Fibroblast of lung (primary cell): Measurements from ENCODE around the gene DCAF6. TPM values are rescaled to one million over a fixed set of nuclear protein-coding genes. Genes with fewer than 3 reads are reported as not detected.

Experiments
- DNase-seq, 2 donors: peaks; one replicate each; pipeline versions ENCODE4 v3.0.0 to v3.0.0-alpha.2; 2010; ENCODE audit warnings: low read depth in 2 of 2
- H2AFZ ChIP-seq: 2 replicates; pipeline ENCODE4 v1.5.1; 2012; ENCODE audit warnings: low read length, control low read depth, inconsistent platforms
- H3K27ac ChIP-seq: 2 replicates; pipeline ENCODE4 v1.5.1; 2011; ENCODE audit warnings: low read length, control low read depth; ENCODE audit not compliant: insufficient read depth
- H3K27me3 ChIP-seq: 2 replicates; pipeline ENCODE4 v1.5.1; 2011; ENCODE audit warnings: mild to moderate bottlenecking, low read length; ENCODE audit not compliant: control insufficient read depth, insufficient read depth
- H3K36me3 ChIP-seq: 2 replicates; pipeline ENCODE4 v1.5.1; 2011; ENCODE audit warnings: low read length; ENCODE audit not compliant: control insufficient read depth, insufficient read depth
- H3K4me1 ChIP-seq: 2 replicates; pipeline ENCODE4 v1.5.1; 2011; ENCODE audit warnings: low read length; ENCODE audit not compliant: control insufficient read depth, insufficient read depth; ENCODE audit errors: extremely low read depth
- H3K4me2 ChIP-seq: 2 replicates; pipeline ENCODE4 v1.5.1; 2011; ENCODE audit warnings: low read length, control low read depth; ENCODE audit not compliant: insufficient read depth; ENCODE audit errors: extremely low read depth
- H3K4me3 ChIP-seq, 4 experiments: fragments of 200-600 bp in 1 of 4; sonication (generic) in 1 of 4; replicated peaks in 1 of 4; 2 replicates each; pipeline ENCODE4 v1.5.1; 2011 to 2016; ENCODE audit warnings: low read length in 4 of 4, low read depth in 3 of 4, mild to moderate bottlenecking in 3 of 4, control low read depth in 2 of 4, inconsistent platforms in 1 of 4, mixed read lengths in 1 of 4; ENCODE audit not compliant: insufficient read depth in 1 of 4; ENCODE audit errors: control extremely low read depth in 1 of 4
- H3K79me2 ChIP-seq: 2 replicates; pipeline ENCODE4 v1.5.1; 2012; ENCODE audit warnings: mild to moderate bottlenecking, low read length, inconsistent platforms; ENCODE audit not compliant: control insufficient read depth, insufficient read depth
- H3K9ac ChIP-seq: 2 replicates; pipeline ENCODE4 v1.5.1; 2011; ENCODE audit warnings: mild to moderate bottlenecking, low read length, control low read depth; ENCODE audit not compliant: insufficient read depth
- H3K9me3 ChIP-seq: 2 replicates; pipeline ENCODE4 v1.5.1; 2012; ENCODE audit warnings: low read depth, low read length; ENCODE audit not compliant: control insufficient read depth, insufficient read depth
- H4K20me1 ChIP-seq: 2 replicates; pipeline ENCODE4 v1.5.1; 2011; ENCODE audit warnings: low read length; ENCODE audit not compliant: control insufficient read depth, insufficient read depth; ENCODE audit errors: extremely low read depth
- EZH2 ChIP-seq: IDR thresholded peaks from 2 replicates; pipeline ENCODE4 v1.5.1; 2012; ENCODE audit warnings: low read length, control low read depth, mild to moderate bottlenecking; ENCODE audit errors: missing control alignments
- polyA plus RNA-seq, 2 donors: library from polyadenylated mRNA; depleted of rRNA in 1 of 2; stranded (reverse) in 1 of 2; unstranded in 1 of 2; fragments of >200 nt; gene quantifications; 2 replicates each; pipeline ENCODE4 v1.2.1, GENCODE V29; 2011 to 2012; ENCODE audit warnings: missing spikeins in 1 of 2
- total RNA-seq: library from RNA; depleted of rRNA; stranded (reverse); fragments of >200 nt; gene quantifications from 2 replicates; pipeline ENCODE4 v1.2.1, GENCODE V29; 2014
- TF ChIP-seq, protein P1 (sequence below), 2 donors: IDR thresholded peaks in 1 of 2; conservative IDR thresholded peaks in 1 of 2; 1 replicate in 1 of 2; 2 replicates in 1 of 2; pipeline ENCODE4 v1.5.1; 2011 to 2012; ENCODE audit warnings: low read length in 2 of 2, control low read depth in 1 of 2, inconsistent platforms in 1 of 2, low read depth in 1 of 2, mild to moderate bottlenecking in 1 of 2

DCAF6 gene
- total and polyA plus RNA-seq, 2 donors (not counting 1 experiment from before 2014, with no cell fraction given), result 64.4 to 143 TPM

DNA sequence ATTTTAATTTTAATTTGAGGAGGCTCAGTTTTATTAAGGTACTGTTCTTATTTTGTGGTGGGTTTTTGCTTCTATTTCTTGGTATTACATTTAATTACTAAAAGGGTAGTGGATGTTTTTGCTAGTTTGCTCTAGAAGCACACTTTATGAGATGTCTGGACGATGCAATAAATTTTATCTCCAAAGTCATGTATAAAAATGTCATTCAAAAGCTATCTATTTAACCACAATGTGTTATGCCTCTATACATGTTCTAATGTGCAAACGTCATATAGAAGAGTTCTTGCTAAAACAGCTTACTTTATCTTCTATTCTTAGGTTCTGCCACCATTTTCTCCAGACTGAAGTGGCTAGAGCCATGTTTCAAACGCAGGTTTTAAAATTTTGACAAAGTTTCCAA, 13.3 kb downstream of the DCAF6 start:
- no peak overlapping the region for H3K4me2 ChIP-seq
- H4K20me1 ChIP-seq, result peaks cover 3% of the 10 kb centered on the region
- H3K4me1 ChIP-seq, result no peaks in the 10 kb centered on the region
- no peak overlapping the region for H3K9ac ChIP-seq
- H3K27ac ChIP-seq, result no peak overlapping the region
- no peak for DNase-seq
- no peaks in the 10 kb centered on the region for H3K9me3 ChIP-seq
- H2AFZ ChIP-seq, result no peak overlapping the region
- no peak for TF ChIP-seq EZH2
- TF ChIP-seq, protein P1, sequence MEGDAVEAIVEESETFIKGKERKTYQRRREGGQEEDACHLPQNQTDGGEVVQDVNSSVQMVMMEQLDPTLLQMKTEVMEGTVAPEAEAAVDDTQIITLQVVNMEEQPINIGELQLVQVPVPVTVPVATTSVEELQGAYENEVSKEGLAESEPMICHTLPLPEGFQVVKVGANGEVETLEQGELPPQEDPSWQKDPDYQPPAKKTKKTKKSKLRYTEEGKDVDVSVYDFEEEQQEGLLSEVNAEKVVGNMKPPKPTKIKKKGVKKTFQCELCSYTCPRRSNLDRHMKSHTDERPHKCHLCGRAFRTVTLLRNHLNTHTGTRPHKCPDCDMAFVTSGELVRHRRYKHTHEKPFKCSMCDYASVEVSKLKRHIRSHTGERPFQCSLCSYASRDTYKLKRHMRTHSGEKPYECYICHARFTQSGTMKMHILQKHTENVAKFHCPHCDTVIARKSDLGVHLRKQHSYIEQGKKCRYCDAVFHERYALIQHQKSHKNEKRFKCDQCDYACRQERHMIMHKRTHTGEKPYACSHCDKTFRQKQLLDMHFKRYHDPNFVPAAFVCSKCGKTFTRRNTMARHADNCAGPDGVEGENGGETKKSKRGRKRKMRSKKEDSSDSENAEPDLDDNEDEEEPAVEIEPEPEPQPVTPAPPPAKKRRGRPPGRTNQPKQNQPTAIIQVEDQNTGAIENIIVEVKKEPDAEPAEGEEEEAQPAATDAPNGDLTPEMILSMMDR (conservative IDR thresholded peaks at IDR 0.05 in 1 of 2, IDR thresholded peaks at IDR 0.05 in 1 of 2; ENCODE audit: low read depth in 1 of 2, low read length in 2 of 2), result no peak
- H3K4me3 ChIP-seq, result no peak overlapping the region
- H3K79me2 ChIP-seq, result peaks cover 50% of the 10 kb centered on the region
- no peaks in the 10 kb centered on the region for H3K27me3 ChIP-seq
- H3K36me3 ChIP-seq, result peaks cover 6% of the 10 kb centered on the region

DNA sequence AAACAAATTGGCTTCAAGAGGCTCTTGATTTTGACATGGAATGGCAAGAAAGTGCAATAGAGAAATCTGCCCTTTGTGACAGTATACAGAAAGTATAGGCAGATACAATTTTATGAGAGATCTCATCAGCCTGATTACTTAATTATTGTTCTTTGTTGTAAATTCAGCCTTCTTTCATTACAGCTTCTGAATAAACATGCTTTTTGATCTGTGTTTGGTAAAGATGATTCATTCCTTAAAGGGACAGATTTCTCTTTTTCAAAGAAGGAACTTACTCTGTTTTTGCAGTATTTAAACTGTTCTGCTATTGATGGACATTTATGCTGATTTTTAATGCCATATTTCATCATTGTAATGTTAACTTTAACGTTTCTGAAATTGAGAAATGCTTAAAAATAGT, 14.1 kb downstream of the DCAF6 start:
- Histone ChIP-seq H3K9me3 (no peaks in the 10 kb centered on the region), H3K9ac (no peak overlapping the region), H3K4me2 (no peak overlapping the region), H3K27ac (no peak overlapping the region), H3K27me3 (no peaks in the 10 kb centered on the region), H2AFZ (no peak overlapping the region), H4K20me1 (peaks cover 3% of the 10 kb centered on the region), H3K4me3 (no peak overlapping the region), H3K4me1 (no peaks in the 10 kb centered on the region), H3K36me3 (peaks cover 6% of the 10 kb centered on the region), H3K79me2 (peaks cover 45% of the 10 kb centered on the region)
- TF ChIP-seq, protein P1 (conservative IDR thresholded peaks at IDR 0.05 in 1 of 2, IDR thresholded peaks at IDR 0.05 in 1 of 2; ENCODE audit: low read depth in 1 of 2, low read length in 2 of 2), result no peak
- TF ChIP-seq EZH2, result no peak
- no peak for DNase-seq

DNA sequence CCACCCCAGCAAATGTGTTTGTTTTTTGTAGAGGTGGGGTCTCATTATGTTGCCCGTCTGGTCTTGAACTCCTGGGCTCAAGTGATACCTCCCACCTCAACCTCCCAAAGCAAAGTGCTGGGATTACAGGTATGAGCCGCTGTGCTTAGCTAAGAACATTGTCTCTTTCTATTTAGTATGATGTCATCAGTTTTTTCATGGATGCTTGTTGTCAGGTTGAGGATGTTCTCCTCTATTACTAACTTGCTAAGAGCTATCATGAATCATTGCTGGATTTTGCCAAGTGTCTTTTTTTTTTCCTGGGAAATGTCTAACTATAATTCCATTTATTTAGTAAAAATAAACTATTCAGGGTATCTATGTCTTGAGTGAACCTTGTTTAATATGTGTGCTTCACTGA, 19.4 kb downstream of the DCAF6 start:
- Histone ChIP-seq H3K27ac (no peak overlapping the region), H2AFZ (no peak overlapping the region), H3K9me3 (no peaks in the 10 kb centered on the region), H3K4me2 (no peak overlapping the region), H3K79me2 (peaks cover 20% of the 10 kb centered on the region), H3K4me3 (no peak overlapping the region), H3K36me3 (peaks cover 8% of the 10 kb centered on the region), H3K9ac (no peak overlapping the region), H3K27me3 (no peaks in the 10 kb centered on the region), H4K20me1 (no peaks in the 10 kb centered on the region), H3K4me1 (no peaks in the 10 kb centered on the region)
- TF ChIP-seq EZH2, result no peak
- TF ChIP-seq, protein P1 (conservative IDR thresholded peaks at IDR 0.05 in 1 of 2, IDR thresholded peaks at IDR 0.05 in 1 of 2; ENCODE audit: low read depth in 1 of 2, low read length in 2 of 2), result no peak
- peak in 1 of 2 donors; percentile 15 for DNase-seq
